IMR-90 (cell line): ENCODE data around the gene ZNF133. TPM values are rescaled to one million over a fixed set of nuclear protein-coding genes. Genes with fewer than 3 reads are reported as not detected.

Source experiments
- ATAC-seq: fragments of 200-7000 bp; cut with Tn5 transposase; 2 replicates; pipeline ENCODE4 v1.9.1; 2020; ENCODE audit warnings: low read depth, mild to moderate bottlenecking, moderate library complexity
- BruUV-seq: library from RNA; stranded (reverse); fragments of 400-500 nt; replicated peaks from 2 replicates; lab custom pipeline; 2021; lab: Mats Ljungman, UMichigan
- CTCF ChIA-PET: fragments of 300-600 bp; formaldehyde crosslinking; extraction: SDS; loops from one replicate; lab custom pipeline; 2021; ENCODE audit warnings: antibody characterized with exemption; lab: Yijun Ruan, JAX
- POLR2A ChIA-PET: fragments of 300-600 bp; sonication (Branson Sonifier 250); formaldehyde crosslinking; loops from one replicate; lab custom pipeline; 2022; ENCODE audit warnings: antibody characterized with exemption; ENCODE audit not compliant: unreplicated experiment; lab: Charles Lee
- DNase-seq: peaks from one replicate; pipeline ENCODE4 v3.0.0; 2013
- H2AFZ ChIP-seq: replicated peaks from 2 replicates; pipeline ENCODE3; 2013; ENCODE audit warnings: low read length, mild to moderate bottlenecking; ENCODE audit not compliant: poor library complexity
- H2AK5ac ChIP-seq: 2 replicates; pipeline ENCODE4 v1.6.1; 2013; ENCODE audit warnings: low read depth, low read length, inconsistent platforms
- H2AK9ac ChIP-seq: replicated peaks from 2 replicates; pipeline ENCODE3; 2013; ENCODE audit warnings: mild to moderate bottlenecking, low read depth, low read length, moderate library complexity; ENCODE audit not compliant: poor library complexity
- H2BK120ac ChIP-seq: 2 replicates; pipeline ENCODE4 v1.6.1; 2013; ENCODE audit warnings: low read depth, low read length, inconsistent platforms
- H2BK15ac ChIP-seq: 3 replicates; pipeline ENCODE4 v1.6.1; 2013; ENCODE audit warnings: low read depth, low read length, inconsistent platforms
- H2BK20ac ChIP-seq: 2 replicates; pipeline ENCODE4 v1.6.1; 2013; ENCODE audit warnings: low read depth, mild to moderate bottlenecking, inconsistent platforms, low read length, moderate library complexity
- H2BK5ac ChIP-seq: 2 replicates; pipeline ENCODE4 v1.6.1; 2013; ENCODE audit warnings: mild to moderate bottlenecking, low read depth, low read length, inconsistent platforms; ENCODE audit not compliant: poor library complexity, severe bottlenecking
- H3K14ac ChIP-seq: replicated peaks from 2 replicates; pipeline ENCODE4 v1.6.1; 2013; ENCODE audit warnings: low read depth, low read length, inconsistent platforms
- H3K18ac ChIP-seq: 2 replicates; pipeline ENCODE4 v1.6.1; 2013; ENCODE audit warnings: low read depth, low read length, control low read depth
- H3K23ac ChIP-seq: 2 replicates; pipeline ENCODE4 v1.6.1; 2013; ENCODE audit warnings: low read depth, low read length, inconsistent platforms
- H3K27ac ChIP-seq: 2 replicates; pipeline ENCODE4 v1.5.1; 2013; ENCODE audit warnings: mild to moderate bottlenecking, control low read depth, low read length; ENCODE audit not compliant: insufficient read depth
- H3K27me3 ChIP-seq: 2 replicates; pipeline ENCODE4 v1.6.1; 2013; ENCODE audit warnings: low read length; ENCODE audit not compliant: control insufficient read depth, insufficient read depth
- H3K36me3 ChIP-seq: 2 replicates; pipeline ENCODE4 v1.6.1; 2013; ENCODE audit warnings: low read length, mixed read lengths; ENCODE audit not compliant: control insufficient read depth, insufficient read depth
- H3K4ac ChIP-seq: 2 replicates; pipeline ENCODE4 v1.6.1; 2013; ENCODE audit warnings: low read depth, low read length, inconsistent platforms
- H3K4me1 ChIP-seq: 2 replicates; pipeline ENCODE4 v1.6.1; 2013; ENCODE audit warnings: low read length, mixed read lengths; ENCODE audit not compliant: control insufficient read depth, insufficient read depth
- H3K4me2 ChIP-seq: 2 replicates; pipeline ENCODE4 v1.6.1; 2013; ENCODE audit warnings: low read depth, mild to moderate bottlenecking, control low read depth, low read length, moderate library complexity
- H3K4me3 ChIP-seq: 2 replicates; pipeline ENCODE4 v1.5.1; 2013; ENCODE audit warnings: low read depth, mild to moderate bottlenecking, control low read depth, low read length, moderate library complexity; ENCODE audit not compliant: insufficient read depth
- H3K56ac ChIP-seq: 2 replicates; pipeline ENCODE4 v1.6.1; 2013; ENCODE audit warnings: low read length, inconsistent platforms; ENCODE audit not compliant: insufficient read depth; ENCODE audit errors: extremely low read depth
- H3K79me1 ChIP-seq, 2 experiments: 2 replicates each; pipeline ENCODE4 v1.6.1; 2013; ENCODE audit warnings: low read length in 2 of 2, inconsistent platforms in 1 of 2, low read depth in 1 of 2
- H3K9ac ChIP-seq: 2 replicates; pipeline ENCODE4 v1.6.1; 2013; ENCODE audit warnings: low read depth, low read length, control low read depth
- H3K9me1 ChIP-seq: 2 replicates; pipeline ENCODE4 v1.6.1; 2013; ENCODE audit warnings: low read length, inconsistent platforms; ENCODE audit not compliant: insufficient read depth
- H3K9me3 ChIP-seq: 2 replicates; pipeline ENCODE4 v1.6.1; 2013; ENCODE audit warnings: low read length; ENCODE audit not compliant: control insufficient read depth, insufficient read depth
- H4K20me1 ChIP-seq: 2 replicates; pipeline ENCODE4 v1.6.1; 2013; ENCODE audit warnings: low read length, inconsistent platforms; ENCODE audit not compliant: insufficient read depth
- H4K5ac ChIP-seq: 2 replicates; pipeline ENCODE4 v1.6.1; 2013; ENCODE audit warnings: mild to moderate bottlenecking, low read depth, low read length, control low read depth
- H4K8ac ChIP-seq, 2 experiments: 2 replicates each; pipeline ENCODE4 v1.6.1; 2013; ENCODE audit warnings: low read depth in 2 of 2, low read length in 2 of 2, control low read depth in 1 of 2, inconsistent platforms in 1 of 2
- H4K91ac ChIP-seq: 2 replicates; pipeline ENCODE4 v1.6.1; 2013; ENCODE audit warnings: low read depth, low read length, inconsistent platforms; ENCODE audit not compliant: insufficient read depth
- BHLHE40 ChIP-seq: fragments of 150-350 bp; IDR thresholded peaks from 2 replicates; pipeline ENCODE4 v1.6.1; 2016; ENCODE audit warnings: mild to moderate bottlenecking, low read depth, low read length
- CEBPB ChIP-seq: IDR thresholded peaks from 2 replicates; pipeline ENCODE4 v1.6.1; 2012; ENCODE audit warnings: low read depth, low read length, improper control_type of control experiment
- CHD1 ChIP-seq: IDR thresholded peaks from 2 replicates; pipeline ENCODE4 v1.6.1; 2012; ENCODE audit warnings: low read depth, low read length, improper control_type of control experiment
- FOS ChIP-seq: fragments of 150-350 bp; IDR thresholded peaks from 2 replicates; pipeline ENCODE4 v1.6.1; 2016; ENCODE audit warnings: low read depth, low read length
- MAFK ChIP-seq: IDR thresholded peaks from 2 replicates; pipeline ENCODE4 v1.6.1; 2012; ENCODE audit warnings: low read depth, low read length, improper control_type of control experiment
- MAZ ChIP-seq: IDR thresholded peaks from 2 replicates; pipeline ENCODE4 v1.6.1; 2012; ENCODE audit warnings: low read depth, mild to moderate bottlenecking, low read length, improper control_type of control experiment, moderate library complexity, borderline replicate concordance
- MXI1 ChIP-seq: IDR thresholded peaks from 2 replicates; pipeline ENCODE4 v1.6.1; 2012; ENCODE audit warnings: low read depth, mild to moderate bottlenecking, low read length, moderate library complexity, borderline replicate concordance
- NFE2L2 ChIP-seq: fragments of 150-350 bp; IDR thresholded peaks from 2 replicates; pipeline ENCODE4 v1.6.1; 2016; ENCODE audit warnings: low read depth, mild to moderate bottlenecking, low read length
- POLR2A ChIP-seq: IDR thresholded peaks from 2 replicates; pipeline ENCODE4 v1.6.1; 2012; ENCODE audit warnings: mild to moderate bottlenecking, low read depth, low read length
- RAD21 ChIP-seq: IDR thresholded peaks from 2 replicates; pipeline ENCODE4 v1.6.1; 2012; ENCODE audit warnings: low read length, improper control_type of control experiment
- RCOR1 ChIP-seq: IDR thresholded peaks from 2 replicates; pipeline ENCODE4 v1.6.1; 2012; ENCODE audit warnings: mild to moderate bottlenecking, low read length, improper control_type of control experiment; ENCODE audit not compliant: insufficient replicate concordance
- RFX5 ChIP-seq: IDR thresholded peaks from 2 replicates; pipeline ENCODE4 v1.8.0; 2012; ENCODE audit warnings: low read depth, mild to moderate bottlenecking, low read length, moderate library complexity
- SMC3 ChIP-seq: fragments of 150-350 bp; IDR thresholded peaks from 2 replicates; pipeline ENCODE4 v1.6.1; 2016; ENCODE audit warnings: low read depth, mild to moderate bottlenecking, antibody characterized with exemption, low read length, moderate library complexity
- WGBS, 2 experiments: methylation state at CpG; one replicate each; pipeline versions ENCODE4 v1.1.5 to v1.1.7; 2013; ENCODE audit warnings: missing lambda C conversion rate in 2 of 2; ENCODE audit not compliant: insufficient read length in 1 of 2; ENCODE audit errors: extremely low coverage in 2 of 2; 5-methylcytosine and 5-hydroxymethylcytosine counted together
- dilution Hi-C: fragments of 300-500 bp; cut with HindIII; formaldehyde crosslinking; loops from one replicate; pipeline ENCODE4 v1.14.3; 2018; ENCODE audit warnings: low sequenced_read_pairs; ENCODE audit not compliant: unreplicated experiment
- in situ Hi-C: fragments of 300-500 bp; cut with MboI; formaldehyde crosslinking; loops from 3 replicates; pipeline ENCODE4 v1.14.3; 2019; ENCODE audit warnings: low sequenced_read_pairs, inconsistent platforms, mixed read lengths
- intact Hi-C: fragments of 100-400 bp; cut with micrococcal nuclease; formaldehyde crosslinking; loops from 2 replicates; pipeline ENCODE4 v1.10.0; 2022
- polyA plus RNA-seq, 3 experiments: library from polyadenylated mRNA; depleted of rRNA; stranded (reverse); fragments of >200 nt; gene quantifications; 2 replicates each; pipeline ENCODE4 v1.2.3, GENCODE V29; 2012; ENCODE audit warnings: low replicate concordance in 1 of 3
- total RNA-seq: library from RNA; depleted of rRNA; stranded (reverse); fragments of >200 nt; gene quantifications from 2 replicates; pipeline ENCODE4 v1.2.3, GENCODE V29; 2012
- TF ChIP-seq, protein P1 (sequence below): conservative IDR thresholded peaks from 2 replicates; pipeline ENCODE4 v1.5.1; 2012; ENCODE audit warnings: mild to moderate bottlenecking, low read depth, low read length, improper control_type of control experiment
- TF ChIP-seq, protein P2 (sequence below): fragments of 150-350 bp; IDR thresholded peaks from 2 replicates; pipeline ENCODE4 v1.6.1; 2017; ENCODE audit warnings: mild to moderate bottlenecking, antibody characterized with exemption, low read length, low read depth
- TF ChIP-seq, protein P3 (sequence below): fragments of 150-350 bp; IDR thresholded peaks from 2 replicates; pipeline ENCODE4 v1.6.1; 2016; ENCODE audit warnings: low read depth, mild to moderate bottlenecking, low read length, moderate library complexity, borderline replicate concordance

The ZNF133 gene
- total and polyA plus RNA-seq, 2 of the 4 experiments (the other 2 are of a cell fraction), result 18.3 to 33.5 TPM

DNA sequence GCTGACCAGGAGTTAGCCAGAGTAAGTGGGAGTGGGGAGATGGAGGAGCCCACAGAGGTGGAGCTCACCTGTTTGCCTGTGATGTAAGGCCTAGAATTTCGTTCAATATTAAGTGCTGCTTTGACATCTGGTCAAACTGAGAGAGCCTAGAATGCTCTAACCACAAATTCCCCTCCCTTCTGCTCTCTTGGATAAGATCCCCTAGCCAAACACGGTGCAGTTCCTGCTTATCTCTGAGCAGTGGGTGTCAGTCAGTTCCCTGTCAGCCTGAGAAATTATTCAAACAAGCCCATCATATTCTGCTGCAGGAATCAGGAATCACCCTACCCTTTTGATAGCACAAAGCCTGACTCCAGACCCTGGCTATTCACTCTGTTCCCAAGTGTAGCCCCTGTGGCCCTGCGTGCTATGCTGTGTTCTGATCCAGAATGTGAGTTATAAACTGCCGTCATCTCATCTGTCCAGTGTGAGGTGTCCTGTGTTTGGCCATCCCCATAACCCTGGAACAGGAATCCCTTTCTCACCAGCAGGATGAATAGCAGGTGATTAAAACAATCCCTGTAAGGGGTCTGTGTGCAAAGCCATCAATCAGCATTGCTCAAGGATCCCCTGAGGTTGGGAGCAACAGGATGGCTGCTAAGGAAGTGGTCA, 31.8 kb upstream of the ZNF133 start:
- dilution Hi-C loops (no loop called here), in situ Hi-C loops (no loop called here), intact Hi-C loops (no loop called here)
- no peak for DNase-seq
- H3K4me1 ChIP-seq, result no peaks in the 10 kb centered on the region
- no peak overlapping the region for H2BK5ac ChIP-seq
- H2BK120ac ChIP-seq, result no peak overlapping the region
- BruUV-seq, result no TSS peak
- H3K27ac ChIP-seq, result no peak overlapping the region
- TF ChIP-seq CEBPB (no peak), RAD21 (no peak), MXI1 (no peak), RFX5 (no peak), FOS (no peak), SMC3 (no peak), BHLHE40 (no peak), POLR2A (no peak), NFE2L2 (no peak), MAFK (no peak), CHD1 (no peak), MAZ (no peak), RCOR1 (no peak)
- TF ChIP-seq, protein P1, sequence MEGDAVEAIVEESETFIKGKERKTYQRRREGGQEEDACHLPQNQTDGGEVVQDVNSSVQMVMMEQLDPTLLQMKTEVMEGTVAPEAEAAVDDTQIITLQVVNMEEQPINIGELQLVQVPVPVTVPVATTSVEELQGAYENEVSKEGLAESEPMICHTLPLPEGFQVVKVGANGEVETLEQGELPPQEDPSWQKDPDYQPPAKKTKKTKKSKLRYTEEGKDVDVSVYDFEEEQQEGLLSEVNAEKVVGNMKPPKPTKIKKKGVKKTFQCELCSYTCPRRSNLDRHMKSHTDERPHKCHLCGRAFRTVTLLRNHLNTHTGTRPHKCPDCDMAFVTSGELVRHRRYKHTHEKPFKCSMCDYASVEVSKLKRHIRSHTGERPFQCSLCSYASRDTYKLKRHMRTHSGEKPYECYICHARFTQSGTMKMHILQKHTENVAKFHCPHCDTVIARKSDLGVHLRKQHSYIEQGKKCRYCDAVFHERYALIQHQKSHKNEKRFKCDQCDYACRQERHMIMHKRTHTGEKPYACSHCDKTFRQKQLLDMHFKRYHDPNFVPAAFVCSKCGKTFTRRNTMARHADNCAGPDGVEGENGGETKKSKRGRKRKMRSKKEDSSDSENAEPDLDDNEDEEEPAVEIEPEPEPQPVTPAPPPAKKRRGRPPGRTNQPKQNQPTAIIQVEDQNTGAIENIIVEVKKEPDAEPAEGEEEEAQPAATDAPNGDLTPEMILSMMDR, result no peak
- TF ChIP-seq, protein P2, sequence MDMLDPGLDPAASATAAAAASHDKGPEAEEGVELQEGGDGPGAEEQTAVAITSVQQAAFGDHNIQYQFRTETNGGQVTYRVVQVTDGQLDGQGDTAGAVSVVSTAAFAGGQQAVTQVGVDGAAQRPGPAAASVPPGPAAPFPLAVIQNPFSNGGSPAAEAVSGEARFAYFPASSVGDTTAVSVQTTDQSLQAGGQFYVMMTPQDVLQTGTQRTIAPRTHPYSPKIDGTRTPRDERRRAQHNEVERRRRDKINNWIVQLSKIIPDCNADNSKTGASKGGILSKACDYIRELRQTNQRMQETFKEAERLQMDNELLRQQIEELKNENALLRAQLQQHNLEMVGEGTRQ, result no peak
- TF ChIP-seq, protein P3, sequence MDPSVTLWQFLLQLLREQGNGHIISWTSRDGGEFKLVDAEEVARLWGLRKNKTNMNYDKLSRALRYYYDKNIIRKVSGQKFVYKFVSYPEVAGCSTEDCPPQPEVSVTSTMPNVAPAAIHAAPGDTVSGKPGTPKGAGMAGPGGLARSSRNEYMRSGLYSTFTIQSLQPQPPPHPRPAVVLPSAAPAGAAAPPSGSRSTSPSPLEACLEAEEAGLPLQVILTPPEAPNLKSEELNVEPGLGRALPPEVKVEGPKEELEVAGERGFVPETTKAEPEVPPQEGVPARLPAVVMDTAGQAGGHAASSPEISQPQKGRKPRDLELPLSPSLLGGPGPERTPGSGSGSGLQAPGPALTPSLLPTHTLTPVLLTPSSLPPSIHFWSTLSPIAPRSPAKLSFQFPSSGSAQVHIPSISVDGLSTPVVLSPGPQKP, result no peak
- H2AK9ac ChIP-seq, result no peak overlapping the region
- H3K4ac ChIP-seq, result no peak overlapping the region
- no peak overlapping the region for H3K14ac ChIP-seq
- H4K20me1 ChIP-seq, result no peaks in the 10 kb centered on the region
- H3K4me2 ChIP-seq, result no peak overlapping the region
- H2AK5ac ChIP-seq, result no peak overlapping the region
- H3K56ac ChIP-seq, result no peak overlapping the region
- no peaks in the 10 kb centered on the region for H3K9me1 ChIP-seq
- H3K36me3 ChIP-seq, result no peaks in the 10 kb centered on the region
- no peak overlapping the region for H4K91ac ChIP-seq
- no peak overlapping the region for H2BK15ac ChIP-seq
- ChIA-PET POLR2A (no interaction called here), CTCF (interaction anchor here (0.6 kb wide), 1 partner anchor 758 kb away, joined by 3 read pairs; no protein-coding TSS in a partner anchor)
- no CpG with 5 or more reads among the region's 4 CpGs for WGBS, 2 experiments
- no peak overlapping the region for H4K8ac ChIP-seq
- no peaks in the 10 kb centered on the region for H3K9me3 ChIP-seq
- peaks cover 1% of the 10 kb centered on the region; the same call in 1 of the 2 replicates for H3K27me3 ChIP-seq
- H4K5ac ChIP-seq, result no peak overlapping the region
- H3K79me1 ChIP-seq, result no peaks in the 10 kb centered on the region
- no peak overlapping the region for H2BK20ac ChIP-seq
- no peak for ATAC-seq
- no peak overlapping the region for H3K9ac ChIP-seq
- H3K18ac ChIP-seq, result no peak overlapping the region
- no peak overlapping the region for H2AFZ ChIP-seq
- no peak overlapping the region for H3K4me3 ChIP-seq
- no peak overlapping the region for H3K23ac ChIP-seq
